GM12873 (cell line): ENCODE measurements around the gene ACVR2A.

ENCODE experiments used
- TF ChIP-seq, protein P1 (sequence below): IDR thresholded peaks from 2 replicates; pipeline ENCODE4 v1.5.1; 2012; ENCODE audit warnings: low read depth, mild to moderate bottlenecking, moderate library complexity, low read length, control low read depth; ENCODE audit not compliant: insufficient read depth; ENCODE audit errors: missing control alignments

The ACVR2A gene

DNA sequence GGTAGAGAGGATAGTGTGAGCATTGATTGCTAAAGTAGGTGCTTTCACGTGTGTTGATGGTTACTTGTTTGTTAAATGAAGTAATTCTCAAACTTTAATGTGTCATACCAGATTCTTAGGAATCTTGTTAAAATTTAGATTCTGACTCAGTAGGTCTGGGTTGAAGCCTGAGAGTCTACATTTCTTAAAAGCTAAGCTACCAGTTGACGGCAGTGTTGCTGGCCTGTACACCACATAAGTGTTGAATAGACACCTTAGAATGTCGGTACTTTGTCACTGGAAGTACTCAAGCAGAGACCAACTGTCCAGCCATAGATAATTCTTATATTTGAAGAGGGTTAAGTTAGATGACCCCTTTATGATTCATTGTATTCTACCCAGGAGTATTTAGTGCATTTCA, 79.8 kb downstream of the ACVR2A start:
- TF ChIP-seq, protein P1, sequence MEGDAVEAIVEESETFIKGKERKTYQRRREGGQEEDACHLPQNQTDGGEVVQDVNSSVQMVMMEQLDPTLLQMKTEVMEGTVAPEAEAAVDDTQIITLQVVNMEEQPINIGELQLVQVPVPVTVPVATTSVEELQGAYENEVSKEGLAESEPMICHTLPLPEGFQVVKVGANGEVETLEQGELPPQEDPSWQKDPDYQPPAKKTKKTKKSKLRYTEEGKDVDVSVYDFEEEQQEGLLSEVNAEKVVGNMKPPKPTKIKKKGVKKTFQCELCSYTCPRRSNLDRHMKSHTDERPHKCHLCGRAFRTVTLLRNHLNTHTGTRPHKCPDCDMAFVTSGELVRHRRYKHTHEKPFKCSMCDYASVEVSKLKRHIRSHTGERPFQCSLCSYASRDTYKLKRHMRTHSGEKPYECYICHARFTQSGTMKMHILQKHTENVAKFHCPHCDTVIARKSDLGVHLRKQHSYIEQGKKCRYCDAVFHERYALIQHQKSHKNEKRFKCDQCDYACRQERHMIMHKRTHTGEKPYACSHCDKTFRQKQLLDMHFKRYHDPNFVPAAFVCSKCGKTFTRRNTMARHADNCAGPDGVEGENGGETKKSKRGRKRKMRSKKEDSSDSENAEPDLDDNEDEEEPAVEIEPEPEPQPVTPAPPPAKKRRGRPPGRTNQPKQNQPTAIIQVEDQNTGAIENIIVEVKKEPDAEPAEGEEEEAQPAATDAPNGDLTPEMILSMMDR, result no peak

DNA sequence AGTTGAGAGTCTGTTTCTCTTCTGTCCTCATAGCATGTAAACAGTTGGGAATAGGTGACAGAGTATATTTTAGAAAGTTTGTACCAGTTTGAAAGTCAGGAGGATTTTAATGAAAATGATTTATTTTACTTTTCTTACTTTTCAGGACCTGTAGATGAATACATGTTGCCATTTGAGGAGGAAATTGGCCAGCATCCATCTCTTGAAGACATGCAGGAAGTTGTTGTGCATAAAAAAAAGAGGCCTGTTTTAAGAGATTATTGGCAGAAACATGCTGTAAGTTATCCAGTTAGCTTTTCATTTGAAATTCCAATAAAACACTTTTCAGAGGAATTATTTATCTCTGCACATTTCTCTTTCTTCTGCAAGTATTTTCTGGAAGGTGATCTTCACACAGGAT, 81.1 kb downstream of the ACVR2A start:
- TF ChIP-seq, protein P1, result no peak

DNA sequence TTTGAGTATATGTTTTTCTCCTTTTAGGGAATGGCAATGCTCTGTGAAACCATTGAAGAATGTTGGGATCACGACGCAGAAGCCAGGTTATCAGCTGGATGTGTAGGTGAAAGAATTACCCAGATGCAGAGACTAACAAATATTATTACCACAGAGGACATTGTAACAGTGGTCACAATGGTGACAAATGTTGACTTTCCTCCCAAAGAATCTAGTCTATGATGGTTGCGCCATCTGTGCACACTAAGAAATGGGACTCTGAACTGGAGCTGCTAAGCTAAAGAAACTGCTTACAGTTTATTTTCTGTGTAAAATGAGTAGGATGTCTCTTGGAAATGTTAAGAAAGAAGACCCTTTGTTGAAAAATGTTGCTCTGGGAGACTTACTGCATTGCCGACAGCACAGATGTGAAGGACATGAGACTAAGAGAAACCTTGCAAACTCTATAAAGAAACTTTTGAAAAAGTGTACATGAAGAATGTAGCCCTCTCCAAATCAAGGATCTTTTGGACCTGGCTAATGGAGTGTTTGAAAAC, 82.3 kb downstream of the ACVR2A start:
- TF ChIP-seq, protein P1, result no peak

DNA sequence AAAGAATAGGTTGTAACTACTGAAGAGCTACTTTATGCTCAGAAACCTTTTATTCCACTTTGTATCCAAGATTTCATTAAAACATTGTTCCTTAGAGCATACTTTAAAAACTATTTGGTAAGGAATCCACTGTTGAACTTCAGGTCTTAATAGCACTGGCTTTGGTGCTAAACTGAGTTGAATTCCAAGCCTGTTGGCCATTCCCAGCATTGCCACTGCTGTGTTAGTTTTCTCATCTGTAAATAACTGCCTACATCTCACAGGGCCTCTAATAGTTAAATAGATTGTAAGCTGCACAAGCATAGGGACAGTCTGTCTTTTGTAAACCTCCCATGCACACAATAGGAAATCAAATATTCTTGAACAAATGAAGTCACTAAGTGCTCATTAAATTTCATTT, 89.1 kb downstream of the ACVR2A start:
- TF ChIP-seq, protein P1, result no peak

- TF ChIP-seq, protein P1, result no peak
Measured at GRCh38 chr2:147934881-147935620, 90.2 kb downstream of the ACVR2A start.

- TF ChIP-seq, protein P1, result peak; percentile 76
Measured at GRCh38 chr2:147937744-147938349, 93.0 kb downstream of the ACVR2A start.

- TF ChIP-seq, protein P1, result no peak
Measured at GRCh38 chr2:147939313-147939712, 94.5 kb downstream of the ACVR2A start.
